Left lobe of liver (tissue), 2 donors: ENCODE data around the gene PHF14. TPM values are rescaled to one million over a fixed set of nuclear protein-coding genes. Genes with fewer than 3 reads are reported as not detected.

ENCODE experiments used
- ATAC-seq: fragments of 200-7000 bp; cut with Tn5 transposase; one replicate; pipeline ENCODE4 v1.9.1; 2020; ENCODE audit warnings: mild to moderate bottlenecking, moderate library complexity
- DNase-seq: peaks from one replicate; pipeline ENCODE4 v3.0.0-alpha.2; 2020; ENCODE audit warnings: low spot score
- total RNA-seq: library from RNA; stranded (reverse); gene quantifications from one replicate; pipeline ENCODE4 v1.2.1, GENCODE V29; 2021
- donor health status: DM: no; HTN: no; CAD: no; lungs with moderate emphysema.
- donor health status: DM: no; HTN: yes; CAD: no.

PHF14 gene
- total RNA-seq, 1 donor from 2014 or later: 14.7 TPM

GRCh38 chr7:11206177-11206899 is 232.7 kb downstream of the PHF14 start:
- ATAC-seq (no peak), DNase-seq (no peak)

GRCh38 chr7:11207565-11207964 is 233.9 kb downstream of the PHF14 start:
- ATAC-seq: no peak
- no peak for DNase-seq

DNA sequence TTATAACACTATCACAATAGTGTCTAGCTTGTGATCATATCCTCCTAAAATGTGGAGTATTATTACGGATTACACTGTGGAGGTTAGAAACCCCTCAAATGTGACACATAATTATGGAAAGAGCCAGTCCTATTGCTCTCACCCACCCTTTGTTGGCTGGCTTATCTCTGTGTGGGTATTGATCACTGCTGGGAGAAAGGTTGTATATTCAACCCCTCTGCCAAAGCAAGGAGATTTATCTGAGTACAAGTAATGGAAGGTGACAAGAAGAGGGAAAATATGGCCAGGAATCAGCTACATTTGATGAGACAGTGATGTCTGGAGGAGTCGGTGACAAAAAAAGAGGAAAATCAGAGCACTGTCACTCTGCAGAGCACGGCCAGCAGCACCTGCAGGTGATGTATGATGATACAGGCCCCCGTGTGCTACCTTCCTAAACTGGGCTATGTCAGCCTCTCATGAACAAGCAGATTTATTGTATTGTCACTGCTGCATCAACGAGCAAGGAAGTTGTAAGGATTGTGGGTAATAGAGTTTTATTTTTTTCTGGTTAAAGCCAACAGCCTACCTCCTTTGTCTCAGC is 235.3 kb downstream of the PHF14 start:
- DNase-seq: no peak
- no peak for ATAC-seq

DNA sequence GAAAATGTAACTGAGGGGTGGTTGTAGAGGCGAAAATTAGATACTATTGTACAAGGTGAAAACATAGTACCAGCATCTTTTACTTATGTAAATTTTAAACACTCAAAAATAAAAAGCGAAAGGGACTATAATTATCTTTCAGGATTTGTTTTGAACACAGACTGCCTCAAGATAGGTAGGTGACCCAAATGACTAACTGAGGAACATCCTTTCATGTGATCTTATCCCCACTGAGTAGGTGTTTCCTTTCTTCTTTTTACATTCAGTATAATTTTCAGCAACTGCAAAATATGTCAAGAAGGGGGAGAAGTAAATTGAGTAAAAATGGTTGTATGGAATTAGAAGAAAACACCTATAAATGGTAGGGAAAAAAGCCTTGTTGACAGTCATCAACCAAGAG is 236.7 kb downstream of the PHF14 start:
- no peak for ATAC-seq

GRCh38 chr7:11212080-11212711 is 238.5 kb downstream of the PHF14 start:
- DNase-seq: no peak
- ATAC-seq: peak; percentile 86

More for the DNA sequence above, 236.7 kb downstream of the PHF14 start:
- no peak for DNase-seq

DNA sequence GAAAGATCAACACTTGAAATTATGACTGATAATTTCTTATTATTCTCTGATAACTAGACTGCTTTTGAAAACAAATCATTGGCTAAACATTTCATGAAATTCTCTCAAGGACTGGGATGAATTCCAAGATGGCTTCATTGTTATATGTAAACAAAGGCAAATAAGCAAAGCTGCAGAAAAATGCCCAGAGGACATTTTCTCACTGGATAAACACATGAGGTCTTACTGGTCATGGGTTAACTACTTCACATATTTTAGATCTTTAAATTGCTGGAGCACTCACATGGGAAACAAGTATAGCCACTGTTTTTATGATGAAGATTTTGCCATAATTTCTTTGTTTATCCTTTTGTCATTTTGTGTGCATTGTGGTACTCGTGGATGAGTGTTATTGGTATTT is 239.1 kb downstream of the PHF14 start:
- no peak for DNase-seq
- no peak for ATAC-seq

DNA sequence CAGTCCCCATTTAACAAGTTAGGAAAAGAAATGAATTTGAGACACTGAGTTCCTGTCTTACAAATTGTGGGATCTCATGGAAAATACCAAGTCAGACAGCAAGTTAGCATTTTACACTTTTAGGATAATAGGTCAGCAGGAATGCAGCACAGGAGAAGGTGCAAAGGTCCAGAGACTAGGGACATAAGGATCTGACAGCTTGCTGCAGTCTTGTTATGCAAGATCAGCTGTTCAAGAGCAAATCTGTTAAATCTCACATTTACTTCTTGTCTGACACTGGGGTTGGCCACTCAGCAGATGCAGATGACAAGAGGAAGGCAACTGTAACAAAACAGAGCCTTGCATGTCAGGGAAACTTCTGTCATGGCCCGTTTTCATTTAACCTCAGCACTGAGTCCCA is 239.6 kb downstream of the PHF14 start:
- DNase-seq: no peak

DNA sequence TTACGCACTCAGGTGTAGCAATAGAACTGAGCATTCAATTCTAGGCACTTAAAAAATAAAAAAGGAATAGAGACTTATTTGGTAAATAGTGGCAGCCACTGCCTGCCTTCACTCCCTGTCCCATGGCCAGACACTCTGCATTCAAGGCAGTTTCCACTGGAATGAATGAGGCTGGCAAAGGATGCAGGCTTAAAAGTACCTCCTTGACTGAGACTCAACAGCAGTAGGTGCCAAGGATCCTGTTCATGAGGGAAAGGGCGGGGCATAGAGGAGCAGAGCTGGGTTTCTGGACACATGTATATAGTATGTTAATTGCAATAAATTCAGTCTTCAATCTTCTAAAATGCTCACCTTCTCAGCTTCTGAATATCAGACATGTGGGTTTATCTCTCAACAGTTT is 242.6 kb downstream of the PHF14 start:
- no peak for DNase-seq
- no peak for ATAC-seq

More for the DNA sequence above, 239.6 kb downstream of the PHF14 start:
- ATAC-seq: peak; percentile 61

- DNase-seq (no peak), ATAC-seq (no peak)
Observed at GRCh38 chr7:11217848-11218565, 244.3 kb downstream of the PHF14 start.
